Fibroblast of the aortic adventitia (primary cell): ENCODE results near the gene COQ2. TPM values are rescaled to one million over a fixed set of nuclear protein-coding genes. Genes with fewer than 3 reads are reported as not detected.
"Not testable (repeated sequence)": the region's sequence is repeated elsewhere in the genome, so short reads cannot be mapped to it uniquely, and the experiment has no call there.

ENCODE experiments used
- DNase-seq: peaks from one replicate; pipeline ENCODE4 v3.0.0-alpha.2; 2010; ENCODE audit warnings: low read depth
- H3K4me3 ChIP-seq: 2 replicates; pipeline ENCODE4 v1.5.1; 2011; ENCODE audit warnings: low read depth, mild to moderate bottlenecking, control low read depth, low read length, moderate library complexity
- total RNA-seq: library from RNA; depleted of rRNA; stranded (reverse); fragments of >200 nt; gene quantifications from 2 replicates; pipeline ENCODE4 v1.2.3, GENCODE V29; 2012; ENCODE audit warnings: low replicate concordance
- TF ChIP-seq, protein P1 (sequence below): IDR thresholded peaks from 2 replicates; pipeline ENCODE4 v1.5.1; 2011; ENCODE audit warnings: mild to moderate bottlenecking, low read length, control low read depth, inconsistent platforms; ENCODE audit not compliant: insufficient read depth

Gene COQ2
- total RNA-seq, 1 donor, result 16.1 TPM

DNA sequence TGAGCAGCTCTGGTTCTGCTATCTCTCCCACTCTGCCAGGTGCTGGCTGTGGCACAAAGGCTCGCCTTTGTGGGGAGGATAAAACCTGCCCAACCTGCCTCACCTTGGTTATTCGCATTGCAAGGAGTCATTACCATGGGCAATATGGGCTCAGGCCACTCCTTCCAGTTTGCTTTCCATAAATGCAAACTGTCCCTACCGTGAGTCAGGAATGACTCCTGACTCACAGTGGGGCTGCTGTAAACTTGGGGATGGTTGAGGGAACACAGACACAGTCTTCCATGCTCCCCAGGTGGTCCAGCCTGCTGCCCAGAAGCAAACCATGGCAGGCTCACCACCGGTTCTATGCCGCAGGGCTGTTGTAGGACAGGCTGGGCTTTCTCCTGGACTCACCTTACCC is 36.1 kb downstream of the COQ2 start:
- no peak for DNase-seq
- no peak overlapping the region for H3K4me3 ChIP-seq
- TF ChIP-seq, protein P1, sequence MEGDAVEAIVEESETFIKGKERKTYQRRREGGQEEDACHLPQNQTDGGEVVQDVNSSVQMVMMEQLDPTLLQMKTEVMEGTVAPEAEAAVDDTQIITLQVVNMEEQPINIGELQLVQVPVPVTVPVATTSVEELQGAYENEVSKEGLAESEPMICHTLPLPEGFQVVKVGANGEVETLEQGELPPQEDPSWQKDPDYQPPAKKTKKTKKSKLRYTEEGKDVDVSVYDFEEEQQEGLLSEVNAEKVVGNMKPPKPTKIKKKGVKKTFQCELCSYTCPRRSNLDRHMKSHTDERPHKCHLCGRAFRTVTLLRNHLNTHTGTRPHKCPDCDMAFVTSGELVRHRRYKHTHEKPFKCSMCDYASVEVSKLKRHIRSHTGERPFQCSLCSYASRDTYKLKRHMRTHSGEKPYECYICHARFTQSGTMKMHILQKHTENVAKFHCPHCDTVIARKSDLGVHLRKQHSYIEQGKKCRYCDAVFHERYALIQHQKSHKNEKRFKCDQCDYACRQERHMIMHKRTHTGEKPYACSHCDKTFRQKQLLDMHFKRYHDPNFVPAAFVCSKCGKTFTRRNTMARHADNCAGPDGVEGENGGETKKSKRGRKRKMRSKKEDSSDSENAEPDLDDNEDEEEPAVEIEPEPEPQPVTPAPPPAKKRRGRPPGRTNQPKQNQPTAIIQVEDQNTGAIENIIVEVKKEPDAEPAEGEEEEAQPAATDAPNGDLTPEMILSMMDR, result no peak

DNA sequence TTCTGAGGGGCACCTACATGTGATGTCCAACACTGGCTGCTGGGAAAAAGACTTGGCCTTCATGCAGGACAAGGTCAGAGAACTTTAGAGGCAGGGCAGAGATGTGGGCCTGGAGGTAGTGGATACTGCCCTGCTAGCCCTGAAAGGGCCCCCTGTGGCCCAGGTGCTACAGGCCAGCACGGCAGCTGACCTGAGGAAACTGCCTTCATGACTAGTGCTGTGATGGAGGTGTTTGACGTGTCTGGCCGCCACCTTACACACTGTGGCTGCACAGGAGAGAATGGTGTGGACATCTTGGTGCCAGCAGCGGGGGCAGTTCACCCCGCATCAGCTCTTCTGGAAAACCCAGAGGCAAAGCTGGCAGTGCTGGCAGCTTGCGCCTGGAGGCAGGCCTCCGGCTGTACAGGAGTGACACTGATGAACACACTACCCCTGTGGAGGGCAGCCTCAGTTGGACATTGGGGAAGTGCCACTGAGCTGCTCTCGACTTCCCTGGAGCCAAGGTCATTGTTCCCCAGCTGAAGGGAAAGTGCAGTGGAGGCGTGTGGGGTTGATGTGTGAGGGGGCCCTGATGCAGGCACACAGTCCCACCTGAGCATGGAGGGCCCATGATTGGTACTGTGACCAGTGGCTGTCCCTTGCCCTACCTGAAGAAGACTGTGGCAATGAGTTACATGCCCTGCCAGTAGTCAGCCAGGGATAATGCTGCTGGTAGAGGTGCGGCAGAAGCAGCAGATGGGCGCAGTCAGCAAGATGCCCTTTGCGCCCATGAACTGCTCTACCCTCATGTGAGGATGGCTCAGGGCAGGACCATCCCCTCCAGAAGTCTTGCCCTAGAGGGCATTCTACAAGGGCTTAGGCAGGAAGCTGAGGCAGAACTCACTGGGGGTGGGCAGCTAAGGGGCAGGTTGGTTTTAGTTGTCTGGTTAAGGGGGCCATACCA is 36.9 kb downstream of the COQ2 start:
- no peak for DNase-seq
- TF ChIP-seq, protein P1, result no peak
- H3K4me3 ChIP-seq, result no peak overlapping the region

DNA sequence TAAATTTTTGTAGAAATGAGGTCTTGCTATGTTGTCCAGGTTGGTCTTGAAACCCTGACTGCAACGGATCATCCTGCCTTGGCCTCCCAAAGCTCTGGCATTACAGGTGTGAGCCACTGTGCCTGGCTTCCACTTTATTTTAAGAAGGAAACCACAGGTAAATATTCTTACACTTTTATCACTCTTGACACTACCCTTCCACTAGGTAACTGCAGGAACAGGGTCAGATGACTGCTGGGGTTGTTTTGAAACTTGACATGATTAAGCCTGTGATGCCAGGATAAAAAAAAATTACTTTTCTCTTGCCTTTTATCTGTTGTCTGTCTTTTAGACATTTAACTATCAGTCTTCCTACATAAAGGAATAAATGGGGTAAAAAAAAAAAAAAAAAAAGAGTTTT is 43.5 kb downstream of the COQ2 start:
- TF ChIP-seq, protein P1, result no peak
- no peak overlapping the region for H3K4me3 ChIP-seq

DNA sequence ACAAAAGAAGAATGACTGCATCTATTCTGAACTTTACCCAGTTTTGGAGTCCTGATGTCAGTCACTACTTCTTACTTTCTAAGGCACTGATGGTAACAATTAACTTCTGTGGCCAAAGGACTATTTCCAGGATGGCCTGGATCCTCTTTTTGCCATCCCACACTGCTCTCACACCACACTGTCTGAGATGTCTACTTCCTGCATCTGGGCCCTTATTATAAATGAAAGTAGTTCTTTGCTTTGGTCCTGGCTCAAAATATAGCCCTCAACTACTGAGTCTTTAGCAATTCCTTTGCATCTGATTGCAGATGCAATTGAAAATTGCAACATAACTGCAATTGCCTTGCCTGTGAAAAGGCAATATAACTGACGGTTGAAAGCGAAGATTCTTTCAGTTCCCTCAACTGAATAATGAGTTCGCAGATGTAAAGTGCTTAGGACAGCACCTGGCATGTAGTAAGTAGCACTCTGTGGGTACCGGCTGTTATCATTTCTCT is 44.2 kb downstream of the COQ2 start:
- no peak for DNase-seq
- TF ChIP-seq, protein P1, result no peak
- H3K4me3 ChIP-seq, result no peak overlapping the region

More for the DNA sequence above, 43.5 kb downstream of the COQ2 start:
- DNase-seq, result no peak

DNA sequence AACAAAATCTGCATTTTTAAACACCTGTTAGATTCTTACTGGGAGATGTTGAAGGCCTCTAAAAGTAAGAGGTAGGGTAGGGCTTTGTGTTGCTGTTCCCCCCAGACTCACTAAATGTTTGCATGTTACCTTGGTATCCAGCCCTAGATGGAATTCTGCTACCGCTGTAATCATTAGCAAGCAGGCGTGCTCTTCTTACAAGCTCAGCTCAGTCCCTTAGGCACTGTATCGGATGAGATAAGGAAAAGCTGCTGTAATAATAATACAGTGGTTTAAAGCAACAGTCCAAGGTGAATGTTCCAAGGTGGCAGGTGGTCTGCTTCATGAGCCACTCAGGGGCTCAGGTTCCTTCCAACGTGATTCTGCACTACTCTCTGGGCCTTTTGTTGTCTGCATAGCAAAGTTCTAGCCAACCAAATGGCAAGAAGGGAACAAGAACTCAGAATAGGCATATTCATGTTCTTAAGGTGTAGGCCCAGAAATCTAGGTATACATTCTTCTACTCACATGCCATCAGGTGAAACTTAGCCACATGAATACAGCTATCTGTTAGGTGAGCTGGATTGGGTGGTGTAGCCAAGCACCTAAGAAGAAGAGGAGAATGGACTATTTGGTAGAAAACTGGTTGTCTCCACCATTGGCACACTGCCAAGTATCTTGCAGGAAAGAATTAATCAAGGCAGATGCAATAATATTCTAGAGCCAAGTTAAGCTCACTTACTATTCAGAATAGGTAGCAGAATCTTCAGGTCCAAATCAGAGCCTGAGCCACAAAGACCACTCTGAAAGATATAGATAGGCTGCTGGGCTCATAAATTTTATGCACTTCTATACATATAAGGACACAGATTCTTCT is 46.0 kb downstream of the COQ2 start:
- TF ChIP-seq, protein P1, result no peak
- H3K4me3 ChIP-seq, result no peak overlapping the region
- no peak for DNase-seq

DNA sequence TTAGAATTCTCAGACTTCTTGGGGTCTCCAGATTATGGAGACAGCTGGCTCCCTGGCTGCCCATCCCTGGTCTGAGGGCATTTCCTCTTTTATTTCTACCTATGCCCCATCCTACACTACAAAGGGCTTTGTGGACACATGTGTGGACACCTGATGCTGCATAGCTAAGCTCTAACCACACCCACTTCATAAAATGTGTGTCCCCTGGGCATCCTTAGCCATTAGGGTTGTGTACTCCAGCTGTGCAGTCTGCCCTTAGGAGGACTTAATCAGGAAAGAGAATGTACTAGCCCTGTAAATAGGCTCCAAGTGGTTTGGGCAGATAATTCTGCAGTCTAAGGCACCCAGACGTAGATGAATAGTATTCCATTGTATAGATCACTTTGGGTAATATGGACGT is 47.0 kb downstream of the COQ2 start:
- no peak for DNase-seq
- TF ChIP-seq, protein P1, result no peak
- H3K4me3 ChIP-seq, result no peak overlapping the region

DNA sequence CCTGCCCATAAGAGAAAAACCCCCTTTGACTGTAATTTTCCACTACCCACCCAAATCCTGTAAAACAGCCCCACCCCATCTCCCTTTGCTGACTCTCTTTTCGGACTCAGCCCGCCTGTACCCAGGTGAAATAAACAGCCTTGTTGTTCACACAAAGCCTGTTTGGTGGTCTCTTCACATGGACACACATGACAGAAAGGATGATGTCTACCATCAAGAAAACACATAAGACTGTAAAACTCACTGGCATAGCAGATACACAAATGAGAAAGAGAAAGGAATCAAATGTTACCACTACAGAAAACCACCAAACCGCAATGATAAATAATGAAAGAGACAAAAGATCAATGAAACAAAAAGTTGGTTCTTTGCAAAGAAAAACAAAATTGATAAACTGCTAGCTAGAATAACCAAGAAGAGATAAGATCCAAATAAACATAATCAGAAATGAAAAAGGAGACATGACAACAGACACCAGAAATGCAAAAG is 48.9 kb downstream of the COQ2 start:
- H3K4me3 ChIP-seq, DNase-seq: not testable (repeated sequence)
